Upper lobe of left lung (tissue), 6 donors: ENCODE results near the gene GEMIN7. TPM values are rescaled to one million over a fixed set of nuclear protein-coding genes. Genes with fewer than 3 reads are reported as not detected.
A peak's percentile ranks its signal among the peaks of the same experiment; 100 is the strongest.

Source experiments
- ATAC-seq, 2 donors: fragments of 200-7000 bp; cut with Tn5 transposase; one replicate each; pipeline ENCODE4 v1.9.1; 2022; ENCODE audit warnings: mild to moderate bottlenecking in 2 of 2, moderate library complexity in 2 of 2; ENCODE audit not compliant: low FRiP score in 2 of 2
- DNase-seq, 2 donors: peaks; one replicate each; pipeline ENCODE4 v3.0.0-alpha.2; 2019 to 2020
- H3K27ac ChIP-seq, 4 donors: fragments of 200-600 bp; sonication (generic); one replicate each; pipeline ENCODE4 v1.5.1; 2016 to 2019
- H3K27me3 ChIP-seq, 4 donors: fragments of 200-600 bp; sonication (generic); one replicate each; pipeline ENCODE4 v1.5.1; 2017 to 2019
- H3K36me3 ChIP-seq, 4 donors: fragments of 200-600 bp; sonication (generic); one replicate each; pipeline ENCODE4 v1.5.1; 2016 to 2019
- H3K4me1 ChIP-seq, 4 donors: fragments of 200-600 bp; sonication (generic); one replicate each; pipeline ENCODE4 v1.5.1; 2018 to 2019
- H3K4me3 ChIP-seq, 4 donors: fragments of 200-600 bp; sonication (generic); one replicate each; pipeline ENCODE4 v1.5.1; 2017 to 2019; ENCODE audit warnings: mild to moderate bottlenecking in 2 of 4, moderate library complexity in 1 of 4
- H3K9me3 ChIP-seq, 4 donors: fragments of 200-600 bp; sonication (generic); one replicate each; pipeline ENCODE4 v1.5.1; 2018 to 2019
- EP300 ChIP-seq, 4 donors: sonication (generic); formaldehyde crosslinking; IDR thresholded peaks; one replicate each; pipeline ENCODE4 v1.5.1; 2017; ENCODE audit warnings: antibody characterized with exemption in 4 of 4, control low read depth in 2 of 4
- POLR2A ChIP-seq, 4 donors: fragments of 450-650 bp; IDR thresholded peaks; one replicate each; pipeline ENCODE4 v1.5.1; 2016 to 2017; ENCODE audit warnings: antibody characterized with exemption in 4 of 4, mild to moderate bottlenecking in 2 of 4
- POLR2AphosphoS5 ChIP-seq, 2 donors: sonication (generic); formaldehyde crosslinking; IDR thresholded peaks; one replicate each; pipeline ENCODE4 v1.5.1; 2017; ENCODE audit warnings: antibody characterized with exemption in 2 of 2
- WGBS, 2 donors: methylation state at CpG; one replicate each; pipeline ENCODE4 v1.1.5; 2017 to 2018; 5-methylcytosine and 5-hydroxymethylcytosine counted together
- total RNA-seq, 6 donors: library from RNA; depleted of rRNA in 4 of 6; stranded (reverse); fragments of >200 nt in 4 of 6; gene quantifications; one replicate each; pipeline versions ENCODE4 v1.1.0 to v1.2.1, GENCODE V29; 2016 to 2021
- TF ChIP-seq, protein P1 (sequence below), 6 experiments: fragments of 450-650 bp in 4 of 6; fragments of 200-600 bp in 2 of 6; sonication (generic) in 2 of 6; IDR thresholded peaks; one replicate each; pipeline ENCODE4 v1.5.1; 2016 to 2019; ENCODE audit warnings: antibody characterized with exemption in 6 of 6
- donor health status: DM: no; HTN: no; CAD: no; lungs with moderate emphysema.
- donor health status: DM: no; HTN: yes; CAD: no; lungs with severe emphysema.

Gene GEMIN7
- total RNA-seq, 6 donors from 2014 or later: 8.1 to 24.2 (median 13.5) TPM

GRCh38 chr19:45128146-45128545 is 49.1 kb downstream of the GEMIN7 start:
- no peak for ATAC-seq
- no peaks in the 10 kb centered on the region for H3K27me3 ChIP-seq
- no peak for TF ChIP-seq POLR2AphosphoS5 (IDR thresholded peaks at IDR 0.05)
- TF ChIP-seq POLR2A (IDR thresholded peaks at IDR 0.05): no peak
- TF ChIP-seq EP300 (IDR thresholded peaks at IDR 0.05): no peak
- TF ChIP-seq, protein P1, sequence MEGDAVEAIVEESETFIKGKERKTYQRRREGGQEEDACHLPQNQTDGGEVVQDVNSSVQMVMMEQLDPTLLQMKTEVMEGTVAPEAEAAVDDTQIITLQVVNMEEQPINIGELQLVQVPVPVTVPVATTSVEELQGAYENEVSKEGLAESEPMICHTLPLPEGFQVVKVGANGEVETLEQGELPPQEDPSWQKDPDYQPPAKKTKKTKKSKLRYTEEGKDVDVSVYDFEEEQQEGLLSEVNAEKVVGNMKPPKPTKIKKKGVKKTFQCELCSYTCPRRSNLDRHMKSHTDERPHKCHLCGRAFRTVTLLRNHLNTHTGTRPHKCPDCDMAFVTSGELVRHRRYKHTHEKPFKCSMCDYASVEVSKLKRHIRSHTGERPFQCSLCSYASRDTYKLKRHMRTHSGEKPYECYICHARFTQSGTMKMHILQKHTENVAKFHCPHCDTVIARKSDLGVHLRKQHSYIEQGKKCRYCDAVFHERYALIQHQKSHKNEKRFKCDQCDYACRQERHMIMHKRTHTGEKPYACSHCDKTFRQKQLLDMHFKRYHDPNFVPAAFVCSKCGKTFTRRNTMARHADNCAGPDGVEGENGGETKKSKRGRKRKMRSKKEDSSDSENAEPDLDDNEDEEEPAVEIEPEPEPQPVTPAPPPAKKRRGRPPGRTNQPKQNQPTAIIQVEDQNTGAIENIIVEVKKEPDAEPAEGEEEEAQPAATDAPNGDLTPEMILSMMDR (IDR thresholded peaks at IDR 0.05): no peak

DNA sequence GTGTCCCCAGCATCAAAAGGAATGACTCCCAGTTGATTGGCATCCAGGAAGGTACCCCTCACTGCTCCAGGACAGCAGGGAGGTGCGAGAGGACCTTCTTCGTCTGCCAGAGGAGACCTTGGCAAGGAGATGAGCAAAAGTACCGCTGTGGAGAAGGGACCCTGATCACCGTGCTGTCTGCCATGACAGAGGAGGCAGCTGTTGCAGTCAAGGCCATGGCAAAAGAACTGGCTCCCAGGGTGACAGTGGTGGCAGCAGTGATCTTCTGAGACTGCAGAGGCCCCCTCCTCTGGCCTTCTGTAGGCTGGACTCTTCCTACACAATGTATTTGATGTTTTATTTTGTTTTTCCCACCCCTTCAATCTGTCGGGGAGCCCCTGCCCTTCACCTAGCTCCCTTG is 49.7 kb downstream of the GEMIN7 start:
- Histone ChIP-seq H3K27ac (no peak overlapping the region), H3K36me3 (peaks cover 0 to 5% (median 0%) of the 10 kb centered on the region in 4 donors), H3K4me3 (no peak overlapping the region), H3K27me3 (no peaks in the 10 kb centered on the region), H3K4me1 (peaks cover 0 to 9% (median 2%) of the 10 kb centered on the region in 4 donors), H3K9me3 (no peaks in the 10 kb centered on the region)
- TF ChIP-seq POLR2A (IDR thresholded peaks at IDR 0.05) (no peak), POLR2AphosphoS5 (IDR thresholded peaks at IDR 0.05) (no peak), EP300 (IDR thresholded peaks at IDR 0.05) (no peak)
- TF ChIP-seq, protein P1 (IDR thresholded peaks at IDR 0.05): no peak
- no peak for DNase-seq
- WGBS, 2 donors: 90 to 92% methylated on average over 5 of the region's 5 CpGs
- ATAC-seq: no peak

More at GRCh38 chr19:45128146-45128545, 49.1 kb downstream of the GEMIN7 start:
- Histone ChIP-seq H3K9me3 (no peaks in the 10 kb centered on the region), H3K4me3 (no peak overlapping the region), H3K36me3 (peaks cover 0 to 5% (median 0%) of the 10 kb centered on the region in 4 donors), H3K27ac (no peak overlapping the region), H3K4me1 (peaks cover 0 to 11% (median 2%) of the 10 kb centered on the region in 4 donors)
- no peak for DNase-seq
- 94 to 95% methylated on average over 5 of the region's 5 CpGs for WGBS, 2 donors

- peaks cover 0 to 5% (median 0%) of the 10 kb centered on the region in 4 donors for H3K36me3 ChIP-seq
- no peak for DNase-seq
- H3K4me3 ChIP-seq: no peak overlapping the region
- no peaks in the 10 kb centered on the region for H3K27me3 ChIP-seq
- TF ChIP-seq, protein P1 (IDR thresholded peaks at IDR 0.05): no peak
- no peak overlapping the region for H3K27ac ChIP-seq
- peaks cover 0 to 9% (median 2%) of the 10 kb centered on the region in 4 donors for H3K4me1 ChIP-seq
- ATAC-seq: no peak
- H3K9me3 ChIP-seq: no peaks in the 10 kb centered on the region
- 97 to 100% methylated on average over 5 to 13 of the region's 13 CpGs for WGBS, 2 donors
Observed at GRCh38 chr19:45130236-45130635, 51.2 kb downstream of the GEMIN7 start.

DNA sequence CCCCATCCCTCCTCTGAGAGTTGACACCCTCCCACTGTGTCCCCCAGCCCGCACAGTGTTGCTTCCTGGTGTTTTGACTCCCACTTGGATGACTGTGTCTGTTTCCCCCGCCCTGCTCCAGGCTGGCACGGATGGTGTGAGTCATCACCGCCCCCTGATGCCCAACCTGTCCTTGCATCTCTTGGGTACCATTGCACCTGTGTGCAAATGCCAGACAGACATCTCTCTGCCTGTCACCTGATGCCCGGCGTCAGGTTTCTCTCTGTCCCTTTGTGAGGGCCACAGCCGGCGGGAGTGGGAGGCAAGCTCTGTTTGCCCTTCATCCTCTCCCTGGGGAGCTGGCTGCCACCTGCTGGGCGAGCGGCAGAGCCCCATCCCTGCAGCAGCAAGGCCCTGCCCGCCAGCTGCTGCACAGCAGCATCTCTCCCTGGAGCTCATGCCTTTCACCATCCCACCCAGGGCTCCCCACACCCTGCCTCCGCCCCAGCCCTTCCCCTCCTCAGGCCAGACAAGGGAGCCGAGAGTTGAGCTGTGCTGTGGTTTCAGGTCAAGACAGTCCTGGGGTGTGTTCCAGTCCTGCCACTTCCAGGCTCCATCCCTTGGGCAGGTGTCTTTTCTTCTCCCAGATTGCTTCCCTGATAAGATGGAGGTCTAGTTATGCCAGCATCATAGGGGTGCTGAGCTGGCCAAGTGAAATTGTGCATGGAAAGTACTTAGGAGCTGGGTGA is 52.0 kb downstream of the GEMIN7 start:
- Histone ChIP-seq H3K36me3 (peaks cover 0 to 5% (median 0%) of the 10 kb centered on the region in 4 donors), H3K27me3 (no peaks in the 10 kb centered on the region), H3K9me3 (no peaks in the 10 kb centered on the region), H3K4me3 (no peak overlapping the region), H3K27ac (no peak overlapping the region), H3K4me1 (peaks cover 0 to 5% (median 0%) of the 10 kb centered on the region in 4 donors)
- ATAC-seq (peak in 1 of 2 donors; percentile 12), DNase-seq (no peak)
- TF ChIP-seq, protein P1 (IDR thresholded peaks at IDR 0.05): peak in 2 of 6 experiments; percentile 13 to 16
- no peak for TF ChIP-seq POLR2AphosphoS5 (IDR thresholded peaks at IDR 0.05)
- 76 to 85% methylated on average over 8 to 13 of the region's 13 CpGs for WGBS, 2 donors

DNA sequence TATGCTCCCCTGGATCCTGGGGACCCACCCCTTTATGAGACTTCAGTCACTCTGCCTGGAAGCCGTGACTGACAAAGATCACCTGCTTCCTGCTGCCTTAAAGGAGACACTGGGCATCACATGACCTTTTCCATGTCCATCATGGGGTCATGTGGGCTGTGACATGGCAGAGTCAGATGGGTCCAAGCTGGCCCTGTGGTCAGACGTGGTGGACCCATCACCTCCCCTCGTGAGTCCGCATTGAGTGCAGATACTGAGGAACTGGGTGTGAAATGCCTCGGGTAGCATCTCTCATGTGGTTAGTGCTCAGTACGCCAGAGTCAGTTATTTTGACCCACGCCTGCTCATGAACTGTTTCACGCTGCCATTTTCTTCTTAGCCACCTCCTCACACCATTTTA is 54.6 kb downstream of the GEMIN7 start:
- TF ChIP-seq POLR2A (IDR thresholded peaks at IDR 0.05): no peak
- TF ChIP-seq POLR2AphosphoS5 (IDR thresholded peaks at IDR 0.05): no peak
- TF ChIP-seq, protein P1 (IDR thresholded peaks at IDR 0.05): no peak
- no peak for TF ChIP-seq EP300 (IDR thresholded peaks at IDR 0.05)
- Histone ChIP-seq H3K27ac (no peak overlapping the region), H3K4me3 (no peak overlapping the region), H3K9me3 (no peaks in the 10 kb centered on the region), H3K27me3 (no peaks in the 10 kb centered on the region), H3K4me1 (peaks cover 0 to 10% (median 5%) of the 10 kb centered on the region in 4 donors), H3K36me3 (peaks cover 0 to 4% (median 0%) of the 10 kb centered on the region in 4 donors)
- no peak for ATAC-seq
- 89 to 96% methylated on average over 7 of the region's 8 CpGs for WGBS, 2 donors
- DNase-seq: no peak
